ENCODE measurements around the gene CTDP1.

CTDP1 gene

GRCh38 chr18:79744625-79745024 is 65.0 kb downstream of the CTDP1 start:
- Histone ChIP-seq H3K9me2 (replicated peaks; ENCODE audit: low read depth, low read length) (no peaks in the 10 kb centered on the region), H3F3A (ENCODE audit: low read depth) (no peaks in the 10 kb centered on the region), H3K4me3 (ENCODE audit: low read length, poor library complexity, severe bottlenecking) (no peak overlapping the region), H3K79me2 (ENCODE audit: insufficient read depth, low read length) (no peaks in the 10 kb centered on the region), H3K9me3 (ENCODE audit: insufficient read depth, low read depth, low read length) (no peaks in the 10 kb centered on the region), H2AFZ (ENCODE audit: low read length) (no peak overlapping the region), H4K20me1 (ENCODE audit: insufficient read depth, low read length, poor library complexity, severe bottlenecking) (no peaks in the 10 kb centered on the region), H3K27me3 (ENCODE audit: insufficient read depth, low read length, poor library complexity, severe bottlenecking) (no peaks in the 10 kb centered on the region), H3K4me2 (ENCODE audit: low read depth, low read length, poor library complexity, severe bottlenecking) (no peak overlapping the region), H3K4me1 (ENCODE audit: insufficient read depth, low read length, poor library complexity, severe bottlenecking) (no peaks in the 10 kb centered on the region), H3K9ac (ENCODE audit: low read depth, low read length, poor library complexity, severe bottlenecking) (no peak overlapping the region), H3K36me3 (ENCODE audit: insufficient read depth, low read length) (peaks cover 27% of the 10 kb centered on the region; the same call in 1 of the 2 replicates)
- TF ChIP-seq EZH2phosphoT487 (IDR thresholded peaks at IDR 0.05; ENCODE audit: borderline replicate concordance) (no peak), CTCF (conservative IDR thresholded peaks at IDR 0.05; ENCODE audit: low read length) (no peak)

- TF ChIP-seq EZH2phosphoT487 (IDR thresholded peaks at IDR 0.05; ENCODE audit: borderline replicate concordance) (no peak), CTCF (conservative IDR thresholded peaks at IDR 0.05; ENCODE audit: low read length) (no peak)
- Histone ChIP-seq H3F3A (ENCODE audit: low read depth) (no peaks in the 10 kb centered on the region), H3K36me3 (ENCODE audit: insufficient read depth, low read length) (peaks cover 13% of the 10 kb centered on the region; the same call in 1 of the 2 replicates), H4K20me1 (ENCODE audit: insufficient read depth, low read length, poor library complexity, severe bottlenecking) (no peaks in the 10 kb centered on the region), H3K4me3 (ENCODE audit: low read length, poor library complexity, severe bottlenecking) (no peak overlapping the region), H3K4me2 (ENCODE audit: low read depth, low read length, poor library complexity, severe bottlenecking) (no peak overlapping the region), H3K9me3 (ENCODE audit: insufficient read depth, low read depth, low read length) (no peaks in the 10 kb centered on the region), H2AFZ (ENCODE audit: low read length) (no peak overlapping the region), H3K4me1 (ENCODE audit: insufficient read depth, low read length, poor library complexity, severe bottlenecking) (no peaks in the 10 kb centered on the region), H3K27me3 (ENCODE audit: insufficient read depth, low read length, poor library complexity, severe bottlenecking) (no peaks in the 10 kb centered on the region), H3K9me2 (replicated peaks; ENCODE audit: low read depth, low read length) (no peaks in the 10 kb centered on the region), H3K79me2 (ENCODE audit: insufficient read depth, low read length) (no peaks in the 10 kb centered on the region), H3K9ac (ENCODE audit: low read depth, low read length, poor library complexity, severe bottlenecking) (no peak overlapping the region)
Measured at GRCh38 chr18:79746730-79747129, 67.1 kb downstream of the CTDP1 start.

GRCh38 chr18:79747156-79747845 is 67.7 kb downstream of the CTDP1 start:
- Histone ChIP-seq H3K27me3 (ENCODE audit: insufficient read depth, low read length, poor library complexity, severe bottlenecking) (no peaks in the 10 kb centered on the region), H3K4me1 (ENCODE audit: insufficient read depth, low read length, poor library complexity, severe bottlenecking) (no peaks in the 10 kb centered on the region), H3F3A (ENCODE audit: low read depth) (no peaks in the 10 kb centered on the region), H3K79me2 (ENCODE audit: insufficient read depth, low read length) (no peaks in the 10 kb centered on the region), H4K20me1 (ENCODE audit: insufficient read depth, low read length, poor library complexity, severe bottlenecking) (no peaks in the 10 kb centered on the region), H3K4me3 (ENCODE audit: low read length, poor library complexity, severe bottlenecking) (no peak overlapping the region), H3K9ac (ENCODE audit: low read depth, low read length, poor library complexity, severe bottlenecking) (no peak overlapping the region), H3K36me3 (ENCODE audit: insufficient read depth, low read length) (peaks cover 7% of the 10 kb centered on the region; the same call in 1 of the 2 replicates), H3K9me3 (ENCODE audit: insufficient read depth, low read depth, low read length) (no peaks in the 10 kb centered on the region), H3K9me2 (replicated peaks; ENCODE audit: low read depth, low read length) (no peaks in the 10 kb centered on the region), H3K4me2 (ENCODE audit: low read depth, low read length, poor library complexity, severe bottlenecking) (no peak overlapping the region), H2AFZ (ENCODE audit: low read length) (no peak overlapping the region)
- TF ChIP-seq CTCF (conservative IDR thresholded peaks at IDR 0.05; ENCODE audit: low read length) (no peak), EZH2phosphoT487 (IDR thresholded peaks at IDR 0.05; ENCODE audit: borderline replicate concordance) (no peak)

Measured in Loucy (cell line).